Activated CD4-positive, alpha-beta T cell treated with anti-CD3 and anti-CD28 coated beads, Interleukin-2, amount 50 U/mL, for 48 hours (primary cell): ENCODE data around the gene PHF5A.

Source experiments
- DNase-seq, 2 experiments: peaks; one replicate each; pipeline ENCODE4 v3.0.0-alpha.2; 2020

PHF5A gene

GRCh38 chr22:41468381-41469217, at the start of gene PHF5A, which contains the start of gene ACO2:
Gene PHF5A (minus strand): TSS chr22:41468692. CDS start chr22:41468653, 39 bp downstream.
Gene ACO2 (plus strand): TSS chr22:41469117. CDS start chr22:41469147, 30 bp downstream.
- peak; percentile 98 to 99 for DNase-seq

- no peak for DNase-seq
These were observed 49.5 kb upstream of the PHF5A start for GRCh38 chr22:41518048-41518347.

- peak; percentile 57 to 63 for DNase-seq
These were observed 48.9 kb upstream of the PHF5A start for GRCh38 chr22:41517172-41518047.

- no peak for DNase-seq
These were observed 48.0 kb upstream of the PHF5A start for GRCh38 chr22:41516462-41516861.

- no peak for DNase-seq
These were observed 44.9 kb upstream of the PHF5A start for GRCh38 chr22:41513391-41513790.

- DNase-seq = no peak
These were observed 44.1 kb upstream of the PHF5A start for GRCh38 chr22:41512421-41513194.

GRCh38 chr22:41511521-41511968, 43.1 kb upstream of the PHF5A start:
- no peak for DNase-seq

- no peak for DNase-seq
These were observed 40.3 kb upstream of the PHF5A start for GRCh38 chr22:41508770-41509170.

- DNase-seq = no peak
These were observed 39.0 kb upstream of the PHF5A start for GRCh38 chr22:41507330-41508063.

GRCh38 chr22:41505511-41506220, 37.2 kb upstream of the PHF5A start:
- no peak for DNase-seq

- no peak for DNase-seq
These were observed 36.3 kb upstream of the PHF5A start for GRCh38 chr22:41504816-41505215.

GRCh38 chr22:41504397-41504796, 35.9 kb upstream of the PHF5A start:
- DNase-seq = no peak

GRCh38 chr22:41501209-41501608, 32.7 kb upstream of the PHF5A start:
- no peak for DNase-seq

GRCh38 chr22:41500303-41500702, 31.8 kb upstream of the PHF5A start:
- DNase-seq = no peak

- no peak for DNase-seq
These were observed 31.3 kb upstream of the PHF5A start for GRCh38 chr22:41499624-41500280.

GRCh38 chr22:41498303-41498835, 29.9 kb upstream of the PHF5A start:
- DNase-seq = no peak

GRCh38 chr22:41491374-41492100, 23.0 kb upstream of the PHF5A start:
- DNase-seq = no peak

- DNase-seq = no peak
These were observed 20.3 kb upstream of the PHF5A start for GRCh38 chr22:41488596-41489385.

- no peak for DNase-seq
These were observed 19.6 kb upstream of the PHF5A start for GRCh38 chr22:41488076-41488475.
